Mucosa of stomach (tissue), 1 donor: ENCODE data around the gene LOXL3.

Source experiments
- H3K27me3 ChIP-seq: one replicate; pipeline ENCODE4 v1.7.0; 2013; ENCODE audit warnings: mild to moderate bottlenecking, low read length; ENCODE audit not compliant: control insufficient read depth, insufficient read depth
- H3K36me3 ChIP-seq: one replicate; pipeline ENCODE4 v1.7.0; 2013; ENCODE audit warnings: low read length; ENCODE audit not compliant: control insufficient read depth, insufficient read depth
- H3K4me1 ChIP-seq: one replicate; pipeline ENCODE4 v1.7.0; 2013; ENCODE audit warnings: mild to moderate bottlenecking, low read length; ENCODE audit not compliant: control insufficient read depth, insufficient read depth
- H3K4me3 ChIP-seq: one replicate; pipeline ENCODE4 v1.7.0; 2013; ENCODE audit warnings: low read length
- H3K9ac ChIP-seq: one replicate; pipeline ENCODE4 v1.7.0; 2013; ENCODE audit warnings: mild to moderate bottlenecking, low read length, moderate library complexity
- H3K9me3 ChIP-seq: one replicate; pipeline ENCODE4 v1.7.0; 2013; ENCODE audit warnings: mild to moderate bottlenecking, low read length, moderate library complexity; ENCODE audit not compliant: control insufficient read depth
- donor health status: Pancreatic carcinoma.

The LOXL3 gene

DNA sequence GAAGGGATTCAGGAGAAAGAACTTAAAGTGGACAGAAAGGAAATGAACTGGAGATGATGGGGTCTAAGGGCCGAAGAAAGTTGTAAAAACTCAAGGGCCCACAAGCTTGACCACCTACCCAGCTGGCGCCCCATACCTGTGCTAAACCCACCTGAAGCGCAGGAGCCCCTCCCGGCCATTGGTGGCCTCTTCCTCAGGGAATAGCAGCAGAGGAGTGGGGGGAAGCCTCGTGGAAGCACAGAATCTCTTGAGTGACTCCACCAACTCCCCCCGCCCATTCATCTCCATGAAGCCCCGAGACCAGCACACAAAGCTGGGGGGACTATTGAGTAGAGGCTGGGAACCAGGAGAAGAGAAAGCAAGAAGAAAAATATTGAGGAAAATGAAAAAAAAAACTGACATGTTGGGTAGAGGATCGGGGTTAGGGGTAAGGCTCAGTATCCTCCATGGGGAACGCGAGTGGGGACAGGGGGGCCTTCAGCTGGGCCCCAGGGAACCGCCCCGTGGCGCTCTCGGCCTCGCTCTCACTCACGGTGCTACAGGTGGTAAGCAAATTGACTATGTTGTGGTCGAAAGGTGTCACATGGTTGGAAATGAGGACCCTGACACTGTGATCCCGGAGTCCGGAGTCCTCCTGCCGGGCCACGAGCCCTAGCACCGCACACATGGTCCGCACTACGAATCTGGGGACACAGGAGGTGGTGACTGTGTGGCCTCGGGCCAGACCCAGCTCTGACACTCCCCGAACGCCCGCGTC, 25.0 kb downstream of the LOXL3 start:
- Histone ChIP-seq H3K27me3 (no peaks in the 10 kb centered on the region), H3K4me1 (peaks cover 31% of the 10 kb centered on the region), H3K9ac (peak overlapping the region; percentile 94), H3K9me3 (no peaks in the 10 kb centered on the region), H3K36me3 (peaks cover 16% of the 10 kb centered on the region), H3K4me3 (peak overlapping the region; percentile 95)

- H3K4me3 ChIP-seq = no peak overlapping the region
- peaks cover 31% of the 10 kb centered on the region for H3K4me1 ChIP-seq
- no peaks in the 10 kb centered on the region for H3K9me3 ChIP-seq
- no peak overlapping the region for H3K9ac ChIP-seq
- no peaks in the 10 kb centered on the region for H3K27me3 ChIP-seq
- H3K36me3 ChIP-seq = peaks cover 16% of the 10 kb centered on the region
These were observed 26.0 kb downstream of the LOXL3 start for GRCh38 chr2:74527741-74528140.

DNA sequence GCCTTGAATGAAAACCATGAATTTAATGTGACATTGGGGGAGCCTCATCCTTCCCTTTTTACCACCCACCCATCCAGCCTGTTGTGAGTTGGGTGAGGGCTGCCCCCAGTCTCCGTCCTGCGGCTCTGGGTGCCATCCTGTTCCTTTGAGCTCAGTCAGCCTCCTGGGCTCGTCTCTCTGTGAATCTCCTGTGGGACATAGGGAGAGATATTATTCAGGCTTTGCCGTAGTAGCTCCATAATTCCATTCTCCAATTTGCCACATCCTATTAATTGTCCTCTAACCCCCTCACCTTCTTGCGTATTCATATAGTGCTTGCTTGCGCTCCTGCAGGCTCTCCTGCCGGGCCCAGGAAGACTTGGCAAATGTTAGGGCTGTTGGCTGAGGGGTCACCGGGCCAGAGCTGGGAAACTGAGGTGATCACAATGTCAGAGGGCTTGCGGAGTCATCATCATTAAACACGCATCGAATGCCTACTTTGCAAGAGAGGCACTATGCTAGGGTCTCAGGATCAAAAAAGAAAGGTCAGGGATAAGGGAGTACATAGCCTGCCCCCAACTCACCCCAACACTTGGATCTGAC, 27.0 kb downstream of the LOXL3 start:
- Histone ChIP-seq H3K9ac (no peak overlapping the region), H3K36me3 (peaks cover 16% of the 10 kb centered on the region), H3K27me3 (no peaks in the 10 kb centered on the region), H3K9me3 (no peaks in the 10 kb centered on the region), H3K4me3 (no peak overlapping the region), H3K4me1 (peaks cover 31% of the 10 kb centered on the region)

DNA sequence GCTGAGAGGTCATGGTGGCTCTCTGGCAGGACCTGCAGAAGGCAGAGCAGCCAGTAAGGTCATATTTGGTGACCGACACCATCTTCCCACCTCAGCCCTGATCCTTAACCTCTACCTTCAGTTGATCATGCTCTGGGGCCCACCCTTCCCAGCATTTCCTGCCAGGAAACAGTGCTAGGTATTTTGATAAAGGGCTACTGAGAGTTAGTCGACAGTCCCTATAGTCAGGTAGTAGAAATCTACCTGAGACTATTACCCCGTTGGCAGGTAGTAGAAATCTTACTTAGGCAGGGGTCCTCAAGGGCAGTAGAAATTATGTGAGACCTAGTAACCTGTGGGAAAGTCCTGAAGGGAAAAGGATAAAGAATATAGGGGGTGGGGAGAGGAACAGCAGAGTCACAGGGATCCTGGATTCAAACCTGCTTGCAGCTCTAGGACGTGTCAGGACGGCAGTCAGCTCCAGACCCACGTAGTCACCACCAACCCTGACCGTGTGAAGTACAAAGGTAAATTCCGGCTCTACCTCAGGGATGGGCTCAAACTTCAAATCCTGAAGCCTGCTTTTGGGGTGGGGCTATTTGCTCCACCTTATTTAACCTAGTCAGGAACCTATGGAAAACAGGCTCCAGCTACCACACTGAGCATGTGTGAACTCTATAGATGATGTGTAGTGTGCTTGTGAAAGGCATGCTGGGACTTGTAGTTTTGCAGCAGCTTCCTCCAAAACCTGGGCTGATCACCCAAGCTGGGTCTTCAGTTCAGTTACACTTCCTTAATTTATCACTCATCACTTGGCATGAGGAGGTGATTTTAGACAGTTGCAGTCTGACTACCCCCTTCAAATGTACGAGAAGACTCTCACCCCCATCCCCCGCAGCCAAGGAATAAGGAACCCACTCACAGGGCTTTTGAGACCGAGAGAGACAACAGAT, 27.8 kb downstream of the LOXL3 start, which contains the start of gene DQX1:
Gene DQX1, minus strand, starts transcription at position 515 of the 932 bp plus-strand sequence. Its CDS starts 502 bp downstream, at position 13.
- Histone ChIP-seq H3K36me3 (peaks cover 16% of the 10 kb centered on the region), H3K4me3 (no peak within 1 kb of the TSS), H3K9me3 (no peaks in the 10 kb centered on the region), H3K9ac (peak within 1 kb of the TSS; percentile 51), H3K4me1 (peaks cover 25% of the 10 kb centered on the region), H3K27me3 (no peaks in the 10 kb centered on the region)

- H3K4me1 ChIP-seq = peaks cover 20% of the 10 kb centered on the region
- H3K9me3 ChIP-seq = no peaks in the 10 kb centered on the region
- no peaks in the 10 kb centered on the region for H3K27me3 ChIP-seq
- peaks cover 16% of the 10 kb centered on the region for H3K36me3 ChIP-seq
- no peak overlapping the region for H3K4me3 ChIP-seq
- peak overlapping the region; percentile 51 for H3K9ac ChIP-seq
These were observed 28.6 kb downstream of the LOXL3 start for GRCh38 chr2:74524955-74525716.

DNA sequence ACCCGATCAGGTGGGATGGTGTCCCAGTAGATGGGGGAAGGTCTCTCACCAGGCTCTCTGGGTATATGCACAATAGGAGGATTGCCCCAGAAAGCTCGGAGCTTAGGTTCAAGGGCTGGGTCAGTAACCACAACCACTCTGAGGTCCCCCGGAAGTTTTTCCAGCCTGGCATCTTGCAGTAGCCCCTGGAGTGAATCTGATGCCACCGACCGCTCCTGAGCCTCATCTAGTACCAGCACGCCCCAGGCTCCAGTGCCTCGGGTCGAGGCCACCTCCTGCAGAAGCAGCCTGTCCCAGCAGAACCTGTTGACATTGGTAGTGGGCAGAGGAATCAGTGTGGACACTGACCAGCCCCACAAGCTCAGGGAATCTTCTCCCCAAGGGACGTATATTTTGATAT, 29.7 kb downstream of the LOXL3 start:
- Histone ChIP-seq H3K36me3 (peaks cover 16% of the 10 kb centered on the region), H3K9me3 (no peaks in the 10 kb centered on the region), H3K9ac (no peak overlapping the region), H3K27me3 (peaks cover 6% of the 10 kb centered on the region), H3K4me3 (no peak overlapping the region), H3K4me1 (peaks cover 20% of the 10 kb centered on the region)

DNA sequence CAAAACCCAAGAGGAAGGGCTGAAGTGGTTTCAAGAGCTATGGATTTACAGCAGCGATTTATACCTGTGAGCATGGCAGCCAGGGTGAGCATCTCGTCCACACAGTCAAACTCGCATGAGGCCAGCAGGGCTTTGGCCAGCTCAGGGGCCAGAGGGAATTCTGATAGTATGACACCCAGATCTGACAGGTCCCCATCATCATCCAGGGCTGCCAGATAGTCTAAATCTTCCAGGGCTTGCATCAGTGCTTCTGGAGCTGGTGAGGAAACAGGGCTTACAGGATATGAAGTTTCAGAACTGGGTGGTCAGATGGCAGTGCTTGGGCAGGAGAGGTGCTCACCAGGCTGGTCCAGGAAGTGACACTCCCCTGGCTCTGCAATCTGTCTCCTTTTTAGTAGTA, 31.2 kb downstream of the LOXL3 start:
- Histone ChIP-seq H3K9me3 (no peaks in the 10 kb centered on the region), H3K27me3 (peaks cover 19% of the 10 kb centered on the region), H3K36me3 (peaks cover 10% of the 10 kb centered on the region), H3K9ac (no peak overlapping the region), H3K4me3 (no peak overlapping the region), H3K4me1 (peaks cover 6% of the 10 kb centered on the region)

DNA sequence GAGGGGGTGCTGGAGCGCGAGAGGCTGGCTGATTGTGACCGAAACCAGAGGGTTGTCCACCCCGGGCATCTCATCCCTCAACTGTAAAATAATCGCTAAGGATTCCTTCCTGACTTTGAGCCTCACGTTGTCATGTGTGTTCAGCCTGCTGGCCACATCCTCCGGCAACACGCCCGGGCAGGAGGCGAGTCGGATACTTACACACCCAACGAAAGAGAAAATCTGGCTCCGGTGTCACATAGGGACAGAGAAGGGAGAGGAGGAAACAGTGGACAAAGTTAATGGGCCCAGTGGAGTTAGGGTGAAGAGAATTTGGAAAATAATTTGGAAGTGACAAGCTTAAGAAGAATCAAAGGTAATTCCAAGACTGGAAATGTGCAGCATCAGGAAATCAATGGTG, 37.1 kb downstream of the LOXL3 start:
- Histone ChIP-seq H3K36me3 (no peaks in the 10 kb centered on the region), H3K4me1 (peaks cover 21% of the 10 kb centered on the region), H3K9ac (no peak overlapping the region), H3K9me3 (no peaks in the 10 kb centered on the region), H3K27me3 (peaks cover 76% of the 10 kb centered on the region), H3K4me3 (peak overlapping the region; percentile 19)

DNA sequence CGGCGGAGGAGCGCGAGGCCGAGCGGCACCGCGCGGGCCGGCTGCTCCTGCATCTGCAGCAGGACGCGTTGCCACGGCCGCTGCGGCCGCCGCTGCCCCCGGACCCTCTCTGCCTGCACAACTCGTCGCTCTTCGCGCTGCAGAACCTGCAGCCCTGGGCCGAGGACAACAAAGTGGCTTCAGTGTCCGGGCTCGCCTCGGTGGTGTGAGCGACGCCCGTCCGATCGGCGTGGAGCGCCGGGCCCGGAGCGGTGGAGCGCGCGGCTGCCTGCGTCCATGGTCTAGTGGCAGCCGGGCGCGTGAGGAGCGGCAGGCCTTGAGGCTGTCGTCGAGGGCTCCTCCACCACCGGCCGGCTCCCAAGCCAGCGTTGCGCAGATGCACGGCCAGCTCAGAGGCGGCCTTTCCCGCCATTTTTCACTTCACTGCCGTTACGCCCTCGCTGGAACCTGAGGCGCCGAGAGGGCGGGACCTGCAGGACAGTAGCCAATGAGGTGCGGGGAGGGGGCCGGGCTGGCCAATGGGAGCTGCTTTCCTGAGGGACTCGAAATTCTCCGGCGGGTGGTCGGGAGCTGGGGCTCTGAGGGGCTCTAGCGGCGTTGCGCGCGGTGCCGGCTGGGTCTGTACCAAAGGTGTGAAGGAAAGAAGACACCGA, 37.6 kb downstream of the LOXL3 start:
- Histone ChIP-seq H3K4me1 (peaks cover 21% of the 10 kb centered on the region), H3K36me3 (no peaks in the 10 kb centered on the region), H3K9me3 (no peaks in the 10 kb centered on the region), H3K4me3 (peak overlapping the region; percentile 19), H3K9ac (no peak overlapping the region), H3K27me3 (peaks cover 81% of the 10 kb centered on the region)

DNA sequence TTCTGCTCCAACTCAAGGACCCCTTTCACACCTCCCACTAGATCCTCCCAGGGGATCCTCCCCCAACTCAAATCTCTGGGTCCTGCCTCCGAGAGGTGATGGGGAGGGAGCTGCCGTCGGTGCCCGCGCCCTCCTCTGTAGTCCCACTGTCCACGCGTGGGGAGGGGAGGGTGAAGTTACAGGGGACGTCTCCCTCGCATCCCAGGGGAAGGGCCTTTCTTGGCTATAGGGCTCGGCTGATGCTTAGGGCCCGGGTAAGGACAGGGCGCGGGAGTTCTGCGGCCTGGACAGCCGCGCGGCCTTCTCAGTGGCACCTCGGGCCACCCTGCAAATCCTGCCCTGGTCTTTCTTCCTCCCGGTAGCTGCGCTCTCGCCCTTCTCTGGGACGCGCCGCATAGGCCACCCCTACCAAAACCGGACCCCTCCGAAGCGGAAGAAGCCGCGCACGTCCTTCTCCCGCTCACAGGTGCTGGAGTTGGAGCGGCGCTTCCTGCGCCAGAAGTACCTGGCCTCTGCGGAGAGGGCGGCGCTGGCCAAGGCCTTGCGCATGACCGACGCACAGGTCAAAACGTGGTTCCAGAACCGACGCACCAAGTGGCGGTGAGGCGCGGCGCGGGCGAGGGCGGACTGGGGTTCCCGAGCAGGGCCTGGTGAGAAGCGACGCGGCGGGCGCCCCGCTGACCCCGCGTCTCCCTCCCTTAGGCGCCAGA, 38.3 kb downstream of the LOXL3 start:
- peaks cover 21% of the 10 kb centered on the region for H3K4me1 ChIP-seq
- no peak overlapping the region for H3K4me3 ChIP-seq
- peaks cover 87% of the 10 kb centered on the region for H3K27me3 ChIP-seq

More for the DNA sequence above, 38.3 kb downstream of the LOXL3 start:
- H3K9ac ChIP-seq = no peak overlapping the region
- H3K9me3 ChIP-seq = no peaks in the 10 kb centered on the region
- H3K36me3 ChIP-seq = no peaks in the 10 kb centered on the region
